ENCODE data around the gene IGF1.
"Not testable (repeated sequence)": the region's sequence is repeated elsewhere in the genome, so short reads cannot be mapped to it uniquely, and the experiment has no call there.

IGF1 gene

GRCh38 chr12:102376181-102376747 lies 104.1 kb downstream of the IGF1 start:
- DNase-seq: no peak

- DNase-seq: no peak
These were observed 106.2 kb downstream of the IGF1 start for GRCh38 chr12:102374190-102374589.

DNA sequence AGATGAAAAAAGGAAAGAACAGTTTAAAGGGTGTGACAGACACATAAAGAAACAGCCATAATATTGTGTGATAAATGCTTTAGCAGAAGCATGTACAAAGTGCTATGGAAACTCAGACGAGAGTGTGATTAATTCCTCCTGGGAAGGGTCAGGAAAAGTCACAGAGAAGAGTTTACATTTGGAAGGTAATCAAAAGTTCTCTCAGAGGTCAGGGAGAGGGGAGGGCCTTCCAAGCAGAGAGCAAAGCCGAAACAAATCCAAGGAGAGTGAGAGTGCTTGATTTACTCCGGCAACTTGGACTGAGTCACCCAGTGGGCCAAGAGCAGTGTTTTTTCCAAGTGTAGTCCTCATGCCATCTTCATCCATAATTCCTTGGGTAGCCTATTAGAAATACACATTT lies 108.3 kb downstream of the IGF1 start:
- DNase-seq: no peak

- no peak for DNase-seq
These were observed 109.2 kb downstream of the IGF1 start for GRCh38 chr12:102371165-102371564.

GRCh38 chr12:102369876-102370275 lies 110.5 kb downstream of the IGF1 start:
- no peak for DNase-seq

GRCh38 chr12:102365365-102365764 lies 115.0 kb downstream of the IGF1 start:
- DNase-seq: no peak

DNA sequence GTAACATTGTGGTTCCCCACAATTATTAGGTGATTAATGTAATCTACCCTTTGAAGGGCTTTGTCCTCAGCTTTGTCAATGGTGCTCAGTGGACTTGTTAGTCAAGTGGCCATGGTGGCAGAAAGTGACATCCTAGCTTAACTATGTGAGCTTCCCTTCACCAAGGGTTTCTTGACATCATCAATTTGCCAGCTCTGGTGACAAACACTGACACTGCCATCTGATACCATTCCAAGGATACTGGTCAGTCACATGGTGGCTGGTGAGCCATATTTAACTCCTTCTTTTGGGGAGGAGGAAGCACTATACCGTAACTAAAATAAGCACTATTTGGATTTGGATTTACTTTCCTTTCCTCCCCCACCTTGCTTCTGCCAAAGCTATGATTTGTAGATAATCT lies 115.7 kb downstream of the IGF1 start:
- DNase-seq: no peak

GRCh38 chr12:102356690-102357089 lies 123.7 kb downstream of the IGF1 start:
- no peak for DNase-seq

GRCh38 chr12:102354281-102354680 lies 126.1 kb downstream of the IGF1 start:
- not testable (repeated sequence) for DNase-seq

GRCh38 chr12:102351322-102351721 lies 129.0 kb downstream of the IGF1 start:
- DNase-seq: no peak

DNA sequence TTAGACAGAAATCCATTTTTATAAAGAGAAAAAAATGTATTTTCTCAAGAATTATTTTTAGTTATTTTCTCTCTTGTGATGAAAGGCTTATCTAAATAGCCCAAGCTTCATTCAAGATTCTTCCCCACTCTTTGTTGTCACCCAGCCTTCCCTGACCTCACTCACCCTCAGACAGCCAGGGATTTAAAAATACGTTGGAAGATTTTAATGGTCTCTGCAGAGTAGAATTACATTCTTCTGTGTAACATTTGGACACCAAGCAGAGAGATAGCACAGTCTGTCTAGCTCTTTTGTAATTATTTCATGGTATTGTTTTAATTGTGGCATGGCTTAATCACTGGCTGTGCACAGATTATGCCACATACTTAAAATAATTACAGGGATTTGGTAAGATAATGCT lies 130.3 kb downstream of the IGF1 start:
- DNase-seq: no peak

DNA sequence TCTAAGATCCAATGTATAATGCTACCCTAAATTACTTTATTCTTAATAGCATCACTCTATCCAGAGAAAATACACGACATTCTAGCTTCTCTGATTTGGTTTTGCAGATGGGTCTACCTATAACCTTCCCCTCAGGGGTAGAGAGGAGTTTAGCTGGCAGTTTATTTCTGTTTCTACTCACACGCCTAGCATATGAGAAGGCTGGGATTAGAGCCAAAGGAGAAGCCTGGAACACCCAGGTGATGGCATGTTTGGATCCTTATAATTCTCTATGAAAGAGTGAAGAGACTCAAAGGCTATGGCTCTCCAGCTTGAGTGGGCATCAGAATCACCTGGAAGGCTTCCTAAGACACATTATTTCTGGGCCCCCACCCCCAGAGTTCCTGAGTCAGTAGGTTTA lies 131.3 kb downstream of the IGF1 start:
- no peak for DNase-seq

DNA sequence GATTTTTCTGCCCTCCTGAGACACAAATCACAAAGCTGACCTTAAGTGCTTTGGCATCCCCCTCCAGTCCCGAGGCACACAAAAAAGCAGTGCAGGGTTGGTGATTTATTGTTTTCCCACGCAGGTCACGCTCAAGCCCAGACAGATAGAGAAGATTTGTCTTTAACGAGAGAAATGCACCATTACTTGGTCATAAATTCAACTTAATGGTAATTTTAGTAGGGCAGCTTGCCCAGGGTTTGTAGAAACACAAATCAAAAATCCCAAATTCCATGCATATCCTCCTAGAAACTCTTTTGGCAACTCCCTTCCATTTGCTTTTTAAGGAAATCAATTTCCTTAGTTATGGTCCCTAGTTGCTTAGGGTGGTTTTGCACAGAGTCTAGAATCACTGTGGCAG lies 132.6 kb downstream of the IGF1 start:
- no peak for DNase-seq

Data from HCEC 1CT (cell line).